A673 (cell line): ENCODE measurements around the gene MAPK8IP3. TPM values are rescaled to one million over a fixed set of nuclear protein-coding genes. Genes with fewer than 3 reads are reported as not detected.
A peak's percentile ranks its signal among the peaks of the same experiment; 100 is the strongest.

Experiments
- Bru-seq: library from RNA; stranded (reverse); fragments of 400-500 nt; gene quantifications from one replicate; lab custom pipeline; 2021; lab: Mats Ljungman, UMichigan
- BruChase-seq, 2 experiments: library from RNA; stranded (reverse); fragments of 400-500 nt; gene quantifications; one replicate each; lab custom pipeline; 2021; lab: Mats Ljungman, UMichigan
- BruUV-seq: library from RNA; stranded (reverse); fragments of 400-500 nt; replicated peaks from 2 replicates; lab custom pipeline; 2021; lab: Mats Ljungman, UMichigan
- CTCF ChIA-PET: fragments of 300-600 bp; sonication (Branson Sonifier 250); formaldehyde crosslinking; loops from one replicate; lab custom pipeline; 2022; ENCODE audit warnings: antibody characterized with exemption; lab: Charles Lee
- POLR2A ChIA-PET: fragments of 300-600 bp; sonication (Branson Sonifier 250); formaldehyde crosslinking; loops from one replicate; lab custom pipeline; 2022; ENCODE audit warnings: antibody characterized with exemption; ENCODE audit not compliant: low non-redundant PET; lab: Charles Lee
- DNase-seq: peaks from one replicate; pipeline ENCODE4 v3.0.0-alpha.2; 2015; ENCODE audit warnings: low spot score
- H3K27ac ChIP-seq: fragments of 200-600 bp; sonication (generic); 2 replicates; pipeline ENCODE4 v1.5.1; 2016; ENCODE audit warnings: mixed run types, low read depth, mild to moderate bottlenecking, mixed read lengths, antibody characterized with exemption, low read length; ENCODE audit not compliant: poor library complexity, severe bottlenecking
- H3K27me3 ChIP-seq: fragments of 200-600 bp; sonication (generic); replicated peaks from 2 replicates; pipeline ENCODE4 v1.6.1; 2017; ENCODE audit warnings: mixed run types, low read depth, mild to moderate bottlenecking, mixed read lengths, antibody characterized with exemption, low read length; ENCODE audit not compliant: insufficient read depth, poor library complexity
- H3K36me3 ChIP-seq: fragments of 200-600 bp; sonication (generic); 2 replicates; pipeline ENCODE4 v1.6.1; 2016; ENCODE audit warnings: mixed run types, mild to moderate bottlenecking, mixed read lengths, antibody characterized with exemption, low read length; ENCODE audit not compliant: insufficient read depth, poor library complexity, severe bottlenecking
- H3K4me1 ChIP-seq: fragments of 200-600 bp; sonication (generic); 2 replicates; pipeline ENCODE4 v1.6.1; 2017; ENCODE audit warnings: mixed run types, mild to moderate bottlenecking, mixed read lengths, antibody characterized with exemption, low read length; ENCODE audit not compliant: insufficient read depth, poor library complexity, severe bottlenecking
- H3K4me3 ChIP-seq: fragments of 200-600 bp; sonication (generic); 2 replicates; pipeline ENCODE4 v1.5.1; 2016; ENCODE audit warnings: low read depth, mixed run types, mild to moderate bottlenecking, mixed read lengths, low read length; ENCODE audit not compliant: poor library complexity, severe bottlenecking
- H3K9me3 ChIP-seq: fragments of 200-600 bp; sonication (generic); 2 replicates; pipeline ENCODE4 v1.6.1; 2016; ENCODE audit warnings: mixed run types, low read depth, mild to moderate bottlenecking, mixed read lengths, antibody characterized with exemption, low read length; ENCODE audit not compliant: poor library complexity, severe bottlenecking
- CTCF ChIP-seq: fragments of 300-800, 200-600 bp; sonication (generic); conservative IDR thresholded peaks from 2 replicates; pipeline ENCODE4 v1.5.1; 2017; ENCODE audit warnings: low read depth, mild to moderate bottlenecking, antibody characterized with exemption, low read length, moderate library complexity, mixed read lengths
- EZH2 ChIP-seq: fragments of 200-600 bp; sonication (generic); IDR thresholded peaks from 2 replicates; pipeline ENCODE4 v1.6.1; 2017; ENCODE audit warnings: borderline replicate concordance, low read depth, mild to moderate bottlenecking, mixed read lengths, antibody characterized with exemption, low read length; ENCODE audit not compliant: poor library complexity, severe bottlenecking
- intact Hi-C: fragments of 100-400 bp; cut with micrococcal nuclease; formaldehyde crosslinking; loops from one replicate; pipeline ENCODE4 v1.10.0; 2022; ENCODE audit not compliant: unreplicated experiment
- long read RNA-seq: library from polyadenylated mRNA; stranded (forward); transcript quantifications from one replicate; pipeline ENCODE4 v2.0.0, GENCODE V29; 2022
- total RNA-seq: library from RNA; stranded (reverse); gene quantifications from 2 replicates; pipeline ENCODE4 v1.2.3, GENCODE V29; 2021

MAPK8IP3 gene
- total RNA-seq, result 66.9 and 69.2 TPM in 2 replicates
- Bru-seq, nascent RNA, result percentile 53 among the genes with signal in this experiment
- percentile 65 among the genes with signal in this experiment for BruChase-seq, experiment 1, labeled RNA remaining after a 2-hour chase
- percentile 73 among the genes with signal in this experiment for BruChase-seq, experiment 2, labeled RNA remaining after a 6-hour chase
- long read RNA-seq, partial matches to known transcripts, result 21 of 26 reads
- long read RNA-seq, other reads (novel, unspliced or antisense), result 4 of 26 reads

- H3K4me3 ChIP-seq, result peak within 1 kb of the TSS; percentile 94
- no TSS peak for BruUV-seq
- no peak for TF ChIP-seq EZH2
- peak; percentile 63 for TF ChIP-seq CTCF
- peak within 1 kb of the TSS; percentile 89 for H3K27ac ChIP-seq
- CTCF ChIA-PET, result interaction anchor here (0.5 to 3.7 kb wide), 10 partner anchors 8 to 240 kb away, joined by 3 to 17 read pairs (median 5); partner anchors contain the start of genes EME2, IFT140, JPT2 and MRPS34
- POLR2A ChIA-PET, result interaction anchor here (0.5 kb wide), 1 partner anchor 12 kb away, joined by 4 read pairs; no protein-coding TSS in a partner anchor
- intact Hi-C loops, result no loop called here
- peaks cover 12% of the 10 kb centered on the region for H3K4me1 ChIP-seq
- peaks cover 19% of the 10 kb centered on the region for H3K36me3 ChIP-seq
- H3K9me3 ChIP-seq, result no peaks in the 10 kb centered on the region
- no peaks in the 10 kb centered on the region for H3K27me3 ChIP-seq
- DNase-seq, result peak; percentile 93
These were observed at the start of gene MAPK8IP3 for GRCh38 chr16:1705688-1706385. Gene MAPK8IP3 (plus strand): TSS chr16:1706195. CDS start chr16:1706340, 145 bp downstream.

GRCh38 chr16:1656808-1657617, 49.0 kb upstream of the MAPK8IP3 start:
- BruUV-seq, result no TSS peak

More at GRCh38 chr16:1656808-1657617, 49.0 kb upstream of the MAPK8IP3 start:
- CTCF ChIA-PET, result no interaction called here
- intact Hi-C loops, result no loop called here
- POLR2A ChIA-PET, result no interaction called here
- no peaks in the 10 kb centered on the region for H3K9me3 ChIP-seq
- H3K36me3 ChIP-seq, result peaks cover 48% of the 10 kb centered on the region
- H3K27me3 ChIP-seq, result no peaks in the 10 kb centered on the region
- no peak for DNase-seq
- TF ChIP-seq EZH2 (no peak), CTCF (no peak)
- H3K4me1 ChIP-seq, result no peaks in the 10 kb centered on the region
- H3K4me3 ChIP-seq, result no peak overlapping the region
- H3K27ac ChIP-seq, result no peak overlapping the region
